Measurements from ENCODE around the gene UPF3A.

Gene UPF3A

GRCh38 chr13:114266241-114266640 lies 15.2 kb upstream of the UPF3A start:
- Histone ChIP-seq H3K4me3 (ENCODE audit: low read depth, low read length) (no peak overlapping the region), H3K27me3 (ENCODE audit: control insufficient read depth, insufficient read depth, low read length) (no peaks in the 10 kb centered on the region), H3K9ac (ENCODE audit: low read depth, low read length) (no peak overlapping the region), H3K36me3 (ENCODE audit: control insufficient read depth, insufficient read depth, low read length) (peaks cover 52% of the 10 kb centered on the region), H3K4me1 (ENCODE audit: control insufficient read depth, insufficient read depth, low read length) (no peaks in the 10 kb centered on the region), H3K9me3 (ENCODE audit: control insufficient read depth, insufficient read depth, low read length) (no peaks in the 10 kb centered on the region)

GRCh38 chr13:114268344-114269280 lies 12.8 kb upstream of the UPF3A start:
- Histone ChIP-seq H3K9ac (ENCODE audit: low read depth, low read length) (no peak overlapping the region), H3K4me3 (ENCODE audit: low read depth, low read length) (no peak overlapping the region), H3K36me3 (ENCODE audit: control insufficient read depth, insufficient read depth, low read length) (peaks cover 47% of the 10 kb centered on the region), H3K27me3 (ENCODE audit: control insufficient read depth, insufficient read depth, low read length) (no peaks in the 10 kb centered on the region), H3K4me1 (ENCODE audit: control insufficient read depth, insufficient read depth, low read length) (no peaks in the 10 kb centered on the region), H3K9me3 (ENCODE audit: control insufficient read depth, insufficient read depth, low read length) (no peaks in the 10 kb centered on the region)

- H3K27me3 ChIP-seq (ENCODE audit: control insufficient read depth, insufficient read depth, low read length), result no peaks in the 10 kb centered on the region
- no peak overlapping the region for H3K9ac ChIP-seq (ENCODE audit: low read depth, low read length)
- peaks cover 44% of the 10 kb centered on the region for H3K36me3 ChIP-seq (ENCODE audit: control insufficient read depth, insufficient read depth, low read length)
- H3K4me3 ChIP-seq (ENCODE audit: low read depth, low read length), result no peak overlapping the region
- no peaks in the 10 kb centered on the region for H3K4me1 ChIP-seq (ENCODE audit: control insufficient read depth, insufficient read depth, low read length)
- H3K9me3 ChIP-seq (ENCODE audit: control insufficient read depth, insufficient read depth, low read length), result no peaks in the 10 kb centered on the region
Measured at GRCh38 chr13:114269281-114269770, 12.1 kb upstream of the UPF3A start.

GRCh38 chr13:114272977-114273376 lies 8.4 kb upstream of the UPF3A start:
- Histone ChIP-seq H3K27me3 (ENCODE audit: control insufficient read depth, insufficient read depth, low read length) (no peaks in the 10 kb centered on the region), H3K4me1 (ENCODE audit: control insufficient read depth, insufficient read depth, low read length) (no peaks in the 10 kb centered on the region), H3K4me3 (ENCODE audit: low read depth, low read length) (no peak overlapping the region), H3K9ac (ENCODE audit: low read depth, low read length) (no peak overlapping the region), H3K36me3 (ENCODE audit: control insufficient read depth, insufficient read depth, low read length) (peaks cover 34% of the 10 kb centered on the region), H3K9me3 (ENCODE audit: control insufficient read depth, insufficient read depth, low read length) (no peaks in the 10 kb centered on the region)

- H3K9me3 ChIP-seq (ENCODE audit: control insufficient read depth, insufficient read depth, low read length), result no peaks in the 10 kb centered on the region
- peaks cover 19% of the 10 kb centered on the region for H3K36me3 ChIP-seq (ENCODE audit: control insufficient read depth, insufficient read depth, low read length)
- H3K4me3 ChIP-seq (ENCODE audit: low read depth, low read length), result no peak overlapping the region
- H3K4me1 ChIP-seq (ENCODE audit: control insufficient read depth, insufficient read depth, low read length), result no peaks in the 10 kb centered on the region
- H3K9ac ChIP-seq (ENCODE audit: low read depth, low read length), result no peak overlapping the region
- no peaks in the 10 kb centered on the region for H3K27me3 ChIP-seq (ENCODE audit: control insufficient read depth, insufficient read depth, low read length)
Measured at GRCh38 chr13:114275304-114275703, 6.1 kb upstream of the UPF3A start.

GRCh38 chr13:114279146-114279545 lies 2.3 kb upstream of the UPF3A start:
- peaks cover 4% of the 10 kb centered on the region for H3K36me3 ChIP-seq (ENCODE audit: control insufficient read depth, insufficient read depth, low read length)
- H3K9ac ChIP-seq (ENCODE audit: low read depth, low read length), result no peak overlapping the region
- H3K9me3 ChIP-seq (ENCODE audit: control insufficient read depth, insufficient read depth, low read length), result no peaks in the 10 kb centered on the region
- no peak overlapping the region for H3K4me3 ChIP-seq (ENCODE audit: low read depth, low read length)
- H3K4me1 ChIP-seq (ENCODE audit: control insufficient read depth, insufficient read depth, low read length), result no peaks in the 10 kb centered on the region
- no peaks in the 10 kb centered on the region for H3K27me3 ChIP-seq (ENCODE audit: control insufficient read depth, insufficient read depth, low read length)

GRCh38 chr13:114279758-114280355 lies 1.5 kb upstream of the UPF3A start:
- no peak overlapping the region for H3K4me3 ChIP-seq (ENCODE audit: low read depth, low read length)
- peaks cover 4% of the 10 kb centered on the region for H3K36me3 ChIP-seq (ENCODE audit: control insufficient read depth, insufficient read depth, low read length)
- no peak overlapping the region for H3K9ac ChIP-seq (ENCODE audit: low read depth, low read length)
- H3K27me3 ChIP-seq (ENCODE audit: control insufficient read depth, insufficient read depth, low read length), result no peaks in the 10 kb centered on the region
- no peaks in the 10 kb centered on the region for H3K9me3 ChIP-seq (ENCODE audit: control insufficient read depth, insufficient read depth, low read length)
- H3K4me1 ChIP-seq (ENCODE audit: control insufficient read depth, insufficient read depth, low read length), result no peaks in the 10 kb centered on the region

GRCh38 chr13:114282041-114282670 lies 755 bp downstream of the UPF3A start:
- Histone ChIP-seq H3K9me3 (ENCODE audit: control insufficient read depth, insufficient read depth, low read length) (no peaks in the 10 kb centered on the region), H3K9ac (ENCODE audit: low read depth, low read length) (peak overlapping the region; percentile 61), H3K4me1 (ENCODE audit: control insufficient read depth, insufficient read depth, low read length) (no peaks in the 10 kb centered on the region), H3K4me3 (ENCODE audit: low read depth, low read length) (peak overlapping the region; percentile 73), H3K27me3 (ENCODE audit: control insufficient read depth, insufficient read depth, low read length) (no peaks in the 10 kb centered on the region), H3K36me3 (ENCODE audit: control insufficient read depth, insufficient read depth, low read length) (peaks cover 9% of the 10 kb centered on the region)

- no peaks in the 10 kb centered on the region for H3K9me3 ChIP-seq (ENCODE audit: control insufficient read depth, insufficient read depth, low read length)
- peaks cover 14% of the 10 kb centered on the region for H3K36me3 ChIP-seq (ENCODE audit: control insufficient read depth, insufficient read depth, low read length)
- no peak overlapping the region for H3K9ac ChIP-seq (ENCODE audit: low read depth, low read length)
- no peaks in the 10 kb centered on the region for H3K4me1 ChIP-seq (ENCODE audit: control insufficient read depth, insufficient read depth, low read length)
- H3K27me3 ChIP-seq (ENCODE audit: control insufficient read depth, insufficient read depth, low read length), result no peaks in the 10 kb centered on the region
- H3K4me3 ChIP-seq (ENCODE audit: low read depth, low read length), result no peak overlapping the region
Measured at GRCh38 chr13:114283576-114283975, 2.2 kb downstream of the UPF3A start.

- no peaks in the 10 kb centered on the region for H3K9me3 ChIP-seq (ENCODE audit: control insufficient read depth, insufficient read depth, low read length)
- peaks cover 14% of the 10 kb centered on the region for H3K36me3 ChIP-seq (ENCODE audit: control insufficient read depth, insufficient read depth, low read length)
- no peak overlapping the region for H3K9ac ChIP-seq (ENCODE audit: low read depth, low read length)
- no peaks in the 10 kb centered on the region for H3K4me1 ChIP-seq (ENCODE audit: control insufficient read depth, insufficient read depth, low read length)
- H3K27me3 ChIP-seq (ENCODE audit: control insufficient read depth, insufficient read depth, low read length), result no peaks in the 10 kb centered on the region
- no peak overlapping the region for H3K4me3 ChIP-seq (ENCODE audit: low read depth, low read length)
Measured at GRCh38 chr13:114284680-114285079, 3.3 kb downstream of the UPF3A start.

GRCh38 chr13:114285166-114285808 lies 3.9 kb downstream of the UPF3A start:
- Histone ChIP-seq H3K4me1 (ENCODE audit: control insufficient read depth, insufficient read depth, low read length) (no peaks in the 10 kb centered on the region), H3K36me3 (ENCODE audit: control insufficient read depth, insufficient read depth, low read length) (peaks cover 14% of the 10 kb centered on the region), H3K4me3 (ENCODE audit: low read depth, low read length) (no peak overlapping the region), H3K27me3 (ENCODE audit: control insufficient read depth, insufficient read depth, low read length) (no peaks in the 10 kb centered on the region), H3K9me3 (ENCODE audit: control insufficient read depth, insufficient read depth, low read length) (no peaks in the 10 kb centered on the region), H3K9ac (ENCODE audit: low read depth, low read length) (no peak overlapping the region)

All from iPS-15b (cell line).